GM19025 (cell line): Measurements from ENCODE around the gene SPG7.
A peak's percentile ranks its signal among the peaks of the same experiment; 100 is the strongest.
"Not testable (repeated sequence)": the region's sequence is repeated elsewhere in the genome, so short reads cannot be mapped to it uniquely, and the experiment has no call there.

Source experiments
- ATAC-seq: cut with Tn5 transposase; IDR thresholded peaks from one replicate; pipeline ENCODE4 v1.9.1; 2021; ENCODE audit warnings: mild to moderate bottlenecking, low read depth, moderate library complexity; ENCODE audit not compliant: unreplicated experiment

The SPG7 gene

DNA sequence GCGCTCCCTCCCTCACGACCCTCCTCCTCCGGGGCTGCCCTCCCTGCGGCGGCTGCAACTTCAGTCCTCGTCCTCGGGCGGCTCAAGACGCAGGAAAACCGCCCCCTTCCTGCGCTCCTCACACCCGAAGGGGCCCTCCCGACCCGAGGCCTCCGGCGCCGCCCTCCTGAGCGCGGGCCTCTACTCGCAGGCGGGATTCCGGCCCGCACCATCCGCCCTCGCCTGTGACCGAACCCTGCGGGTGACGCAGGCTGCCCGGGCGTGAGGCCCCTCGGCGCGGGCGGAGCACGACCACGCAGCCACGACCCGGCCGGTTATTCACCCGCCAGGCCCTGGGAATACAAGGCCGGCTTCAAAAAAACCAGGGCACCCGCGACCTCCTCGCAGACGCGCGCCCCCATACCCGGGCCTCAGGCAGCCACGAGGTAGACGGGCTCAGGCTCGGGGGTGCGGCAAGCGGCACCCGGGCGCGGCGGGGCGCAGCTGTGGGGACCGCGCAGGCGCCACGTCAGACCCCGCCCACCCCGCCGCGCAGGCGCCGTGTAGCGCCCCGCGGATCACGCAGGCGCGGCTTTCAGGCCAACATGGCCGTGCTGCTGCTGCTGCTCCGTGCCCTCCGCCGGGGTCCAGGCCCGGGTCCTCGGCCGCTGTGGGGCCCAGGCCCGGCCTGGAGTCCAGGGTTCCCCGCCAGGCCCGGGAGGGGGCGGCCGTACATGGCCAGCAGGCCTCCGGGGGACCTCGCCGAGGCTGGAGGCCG, at the start of gene SPG7:
Gene SPG7 (plus strand): TSS at position 570 of the 757 bp plus-strand sequence. CDS start 15 bp downstream, at position 585.
- peak; percentile 62 for ATAC-seq

DNA sequence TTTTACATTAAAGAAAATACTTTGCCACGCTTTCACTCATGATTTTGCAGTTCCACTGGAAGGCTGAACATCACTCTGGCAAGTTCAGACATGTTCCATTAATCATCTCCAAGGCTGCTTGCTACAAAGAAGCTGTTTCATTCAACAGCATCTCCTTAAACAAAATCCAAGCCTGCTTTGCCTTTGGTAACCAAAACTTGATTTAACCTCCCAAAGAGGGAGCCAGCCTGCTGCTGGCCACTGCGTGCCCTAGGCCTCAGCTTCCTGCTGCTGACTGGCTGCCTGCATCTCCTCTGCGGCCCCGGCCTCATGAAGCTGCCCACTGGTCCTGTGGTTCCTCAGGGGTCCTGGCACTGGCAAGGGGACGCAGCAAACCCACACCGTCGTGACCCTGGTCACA, 49.7 kb upstream of the SPG7 start:
- no peak for ATAC-seq

DNA sequence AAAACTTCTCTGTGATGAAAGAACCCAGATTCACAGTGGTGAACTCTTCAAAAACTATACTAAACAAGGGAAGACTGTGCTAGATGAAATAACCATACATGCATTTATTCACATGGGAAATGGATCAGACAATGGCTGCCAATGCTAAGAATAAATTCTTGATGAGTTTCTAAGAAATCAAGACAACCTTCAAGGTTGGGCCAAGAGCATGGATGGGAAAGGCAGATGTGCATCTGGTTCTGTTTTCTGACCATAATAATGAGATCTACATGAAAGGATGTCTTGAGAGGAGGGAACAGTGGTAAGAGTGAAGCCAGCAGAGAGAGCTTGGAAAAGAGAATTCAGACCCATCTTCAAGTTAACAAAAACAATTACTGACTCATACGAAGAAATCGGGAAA, 49.2 kb upstream of the SPG7 start:
- ATAC-seq = no peak

DNA sequence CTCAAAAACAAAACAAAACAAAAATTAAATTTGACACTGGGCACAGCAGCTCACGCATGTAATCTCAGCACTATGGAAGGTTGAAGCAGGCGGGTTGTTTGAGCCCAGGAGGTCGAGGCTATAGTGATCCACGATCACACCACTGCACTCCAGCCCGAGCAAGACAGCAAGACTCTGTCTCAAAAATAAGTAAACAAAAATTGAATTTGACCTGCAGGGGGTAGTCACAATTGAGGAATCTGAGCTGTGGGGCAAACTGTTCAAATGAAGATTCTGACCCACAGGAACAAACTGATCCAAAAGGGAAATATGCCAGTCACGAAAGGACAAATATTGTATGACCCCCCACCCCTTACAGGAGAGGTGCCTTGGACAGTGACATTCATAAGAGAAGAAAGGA, 47.6 kb upstream of the SPG7 start:
- no peak for ATAC-seq

DNA sequence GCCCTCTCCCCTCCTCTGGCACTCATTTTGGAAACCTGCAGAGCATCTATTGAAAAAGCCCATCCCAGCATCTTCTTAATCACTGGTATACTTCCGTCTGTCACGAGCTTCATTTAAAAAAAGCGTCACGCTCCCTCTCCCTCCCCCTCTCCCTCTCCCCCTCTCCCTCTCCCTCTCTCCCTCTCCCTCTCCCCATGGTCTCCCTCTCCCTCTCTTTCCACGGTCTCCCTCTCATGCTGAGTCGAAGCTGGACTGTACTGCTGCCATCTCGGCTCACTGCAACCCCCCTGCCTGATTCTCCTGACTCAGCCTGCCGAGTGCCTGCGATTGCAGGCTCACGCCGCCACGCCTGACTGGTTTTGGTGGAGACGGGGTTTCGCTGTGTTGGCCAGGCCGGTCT, 46.3 kb upstream of the SPG7 start:
- ATAC-seq = not testable (repeated sequence)

DNA sequence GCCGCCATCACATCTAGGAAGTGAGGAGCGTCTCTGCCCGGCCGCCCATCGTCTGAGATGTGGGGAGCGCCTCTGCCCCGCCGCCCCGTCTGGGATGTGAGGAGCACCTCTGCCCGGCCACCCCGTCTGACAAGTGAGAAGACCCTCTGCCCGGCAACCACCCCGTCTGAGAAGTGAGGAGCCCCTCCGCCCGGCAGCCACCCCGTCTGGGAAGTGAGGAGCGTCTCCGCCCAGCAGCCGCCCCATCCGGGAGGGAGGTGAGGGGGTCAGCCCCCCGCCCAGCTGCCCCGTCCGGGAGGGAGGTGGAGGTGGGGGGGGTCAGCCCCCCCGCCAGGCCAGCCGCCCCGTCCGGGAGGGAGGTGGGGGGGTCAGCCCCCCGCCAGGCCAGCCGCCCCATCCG, 45.6 kb upstream of the SPG7 start:
- not testable (repeated sequence) for ATAC-seq

DNA sequence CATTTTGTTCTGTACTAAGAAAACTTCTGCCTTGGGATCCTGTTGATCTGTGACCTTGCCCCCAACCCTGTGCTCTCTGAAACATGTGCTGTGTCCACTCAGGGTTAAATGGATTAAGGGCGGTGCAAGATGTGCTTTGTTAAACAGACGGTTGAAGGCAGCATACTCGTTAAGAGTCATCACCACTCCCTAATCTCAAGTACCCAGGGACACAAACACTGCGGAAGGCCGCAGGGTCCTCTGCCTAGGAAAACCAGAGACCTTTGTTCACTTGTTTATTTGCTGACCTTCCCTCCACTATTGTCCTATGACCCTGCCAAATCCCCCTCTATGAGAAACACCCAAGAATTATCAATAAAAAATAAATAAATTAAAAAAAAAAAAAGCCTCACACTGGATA, 44.9 kb upstream of the SPG7 start:
- ATAC-seq = not testable (repeated sequence)

DNA sequence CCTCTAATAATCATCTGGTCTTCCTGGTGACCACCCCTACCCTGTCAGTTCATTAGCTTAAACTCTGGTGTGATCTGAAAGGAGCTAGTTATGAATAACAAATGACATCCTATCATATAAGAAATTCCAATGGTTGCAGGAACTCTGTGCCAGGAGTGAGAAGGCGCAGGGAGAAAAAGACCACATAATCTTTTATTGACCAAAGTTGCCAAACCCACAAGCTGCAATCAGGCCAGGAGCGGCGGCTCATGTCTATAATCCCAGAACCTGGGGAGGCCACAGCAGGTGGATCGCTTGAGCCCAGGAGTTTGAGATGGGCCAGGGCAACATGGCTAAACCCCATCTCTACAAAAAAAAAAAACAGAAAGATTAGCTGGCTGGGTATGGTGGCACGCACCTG, 41.3 kb upstream of the SPG7 start:
- ATAC-seq = no peak

DNA sequence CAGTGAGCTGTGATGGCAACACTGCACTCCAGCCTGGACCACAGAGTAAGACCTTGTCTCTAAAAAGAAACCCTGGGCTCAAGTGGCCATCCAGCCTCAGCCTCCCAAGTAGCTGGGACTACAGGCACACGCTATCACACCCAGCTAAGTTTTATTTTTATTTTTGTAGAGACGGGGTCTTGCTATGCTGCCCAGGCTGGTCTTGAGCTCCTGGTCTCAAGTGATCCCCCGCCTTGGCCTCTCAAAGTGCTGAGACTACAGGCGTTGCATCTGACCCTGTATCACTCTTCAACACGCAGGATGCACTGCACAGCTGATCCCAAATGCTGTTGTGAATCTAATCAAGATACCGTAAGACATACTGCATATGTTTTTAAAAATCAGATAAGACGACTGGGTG, 40.8 kb upstream of the SPG7 start:
- no peak for ATAC-seq

DNA sequence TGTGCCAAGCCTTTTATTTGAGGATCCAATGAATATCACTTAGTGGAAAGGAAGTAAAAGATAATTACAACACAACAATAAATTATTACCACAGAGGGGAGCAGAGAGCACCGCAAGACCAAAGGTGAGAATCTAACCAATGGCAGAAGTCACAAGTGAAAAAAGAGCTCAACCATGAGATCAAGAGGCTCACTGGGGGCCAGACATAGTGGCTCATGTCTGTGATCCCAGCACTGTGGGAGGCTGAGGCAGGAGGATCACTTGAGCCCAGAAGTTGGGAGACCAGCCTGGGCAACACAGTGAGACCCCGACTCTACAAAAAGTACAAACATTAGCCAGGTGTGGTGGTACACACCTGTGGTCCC, 35.5 kb upstream of the SPG7 start:
- no peak for ATAC-seq

DNA sequence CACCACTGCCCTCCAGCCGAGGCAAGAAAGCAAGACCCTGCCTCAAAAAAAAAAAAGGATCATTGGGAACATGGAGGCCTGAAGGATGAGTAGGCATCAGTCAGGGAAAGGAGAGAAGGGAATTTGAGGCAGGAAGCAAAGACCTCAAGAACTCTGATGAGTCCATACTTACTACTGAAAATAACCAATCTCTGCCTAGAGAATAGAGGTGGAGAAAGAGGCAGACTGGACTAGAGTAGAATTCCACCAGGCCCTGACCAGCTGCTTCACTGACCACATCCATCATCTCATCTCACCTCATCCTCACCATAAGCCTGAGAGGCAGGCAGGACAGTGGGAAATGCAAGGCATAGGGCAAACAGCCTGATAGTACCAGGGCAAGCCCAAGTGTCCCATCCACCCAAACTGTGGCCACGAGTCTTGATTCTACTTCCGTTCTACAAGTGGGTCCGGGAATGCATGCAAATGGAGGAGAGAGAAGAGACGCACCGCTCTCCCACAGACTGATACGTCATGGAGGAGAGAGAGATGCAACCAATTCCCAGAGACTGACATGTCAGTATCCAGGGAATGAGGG, 35.0 kb upstream of the SPG7 start:
- ATAC-seq = no peak

DNA sequence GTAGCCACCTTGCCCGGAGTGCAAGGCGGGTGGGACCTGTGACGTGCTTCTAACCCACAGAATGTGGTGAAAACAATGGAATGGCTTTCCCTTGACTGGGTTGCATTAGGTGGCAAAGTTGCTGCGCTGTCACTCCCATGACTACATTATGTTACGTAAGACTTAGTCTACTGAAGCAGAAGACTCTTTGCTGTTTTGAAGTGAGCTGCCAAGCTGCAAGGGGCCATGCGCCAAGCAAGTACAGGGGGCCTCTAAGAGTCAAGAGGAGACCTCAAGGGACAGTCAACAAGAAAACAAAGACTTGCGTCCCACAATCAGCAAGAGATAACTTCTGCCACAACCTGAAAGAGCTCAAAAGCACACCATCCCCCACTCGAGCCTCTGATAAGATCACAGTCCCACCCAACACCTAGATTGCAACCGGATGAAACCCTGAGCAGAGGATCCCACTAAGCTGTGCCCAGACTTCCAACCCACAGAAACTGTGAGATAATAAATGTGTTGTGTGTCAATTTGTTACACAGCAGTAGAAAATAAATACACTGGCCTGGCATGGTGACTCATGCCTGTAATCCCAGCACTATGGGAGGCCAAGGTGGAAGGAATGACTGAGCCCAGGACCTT, 34.3 kb upstream of the SPG7 start:
- no peak for ATAC-seq

DNA sequence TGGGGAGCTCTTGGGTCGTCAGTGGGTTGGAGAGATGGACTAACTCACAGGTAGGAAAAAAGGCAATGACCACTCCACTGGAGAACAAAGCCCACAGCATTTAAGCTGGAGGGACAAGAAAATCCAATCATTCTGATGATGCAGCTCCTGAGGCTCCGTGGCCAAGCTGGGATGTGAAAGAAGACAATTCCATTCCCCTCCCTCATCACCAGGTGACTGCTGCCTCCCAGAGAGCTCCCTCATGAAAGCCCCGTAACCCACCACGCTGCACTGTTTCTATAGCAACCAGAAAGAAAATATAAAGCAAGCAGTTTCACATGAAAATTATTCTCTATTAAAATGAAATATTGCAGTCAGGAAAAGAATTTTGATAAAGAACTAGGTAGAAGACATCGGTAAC, 33.1 kb upstream of the SPG7 start:
- no peak for ATAC-seq

DNA sequence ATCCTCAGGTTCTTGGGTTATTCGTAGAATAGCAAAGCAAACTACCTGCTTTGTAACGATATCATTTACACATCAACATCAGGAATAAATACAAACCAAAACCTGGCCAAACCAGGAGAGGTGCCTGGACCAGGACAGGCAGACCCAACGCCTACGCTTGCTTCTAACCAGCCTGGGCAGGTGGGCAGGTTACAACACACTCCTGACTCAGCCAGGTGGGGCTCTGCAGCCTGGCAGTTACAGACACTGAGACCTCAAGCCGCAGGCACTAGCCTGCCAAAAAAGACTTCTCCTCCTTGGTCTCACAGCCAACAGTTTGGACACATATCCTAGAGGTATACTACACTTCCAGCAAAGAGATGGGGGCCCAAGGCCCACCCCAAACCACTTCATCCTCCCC, 31.8 kb upstream of the SPG7 start:
- no peak for ATAC-seq

DNA sequence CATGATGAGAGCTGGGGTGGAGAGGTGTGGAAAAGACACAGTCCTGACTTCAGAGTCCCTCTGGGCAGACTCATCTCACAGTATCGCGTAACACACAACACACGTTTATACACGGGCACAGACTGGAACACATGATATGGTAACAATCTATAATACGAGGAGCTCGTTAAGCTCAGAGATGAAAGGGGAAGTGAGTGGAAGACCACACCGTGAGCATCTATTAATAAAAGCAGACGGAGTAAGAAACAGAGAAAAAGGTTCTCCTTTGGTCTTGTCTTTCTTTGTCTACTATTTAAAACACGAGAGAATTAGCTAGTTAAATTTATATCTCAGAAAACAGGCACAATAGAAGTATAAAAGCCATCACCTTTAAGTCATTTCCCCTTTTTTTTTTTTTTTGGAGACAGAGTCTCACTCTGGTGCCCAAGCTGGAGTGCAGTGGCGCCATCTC, 31.4 kb upstream of the SPG7 start:
- peak; percentile 49 for ATAC-seq

DNA sequence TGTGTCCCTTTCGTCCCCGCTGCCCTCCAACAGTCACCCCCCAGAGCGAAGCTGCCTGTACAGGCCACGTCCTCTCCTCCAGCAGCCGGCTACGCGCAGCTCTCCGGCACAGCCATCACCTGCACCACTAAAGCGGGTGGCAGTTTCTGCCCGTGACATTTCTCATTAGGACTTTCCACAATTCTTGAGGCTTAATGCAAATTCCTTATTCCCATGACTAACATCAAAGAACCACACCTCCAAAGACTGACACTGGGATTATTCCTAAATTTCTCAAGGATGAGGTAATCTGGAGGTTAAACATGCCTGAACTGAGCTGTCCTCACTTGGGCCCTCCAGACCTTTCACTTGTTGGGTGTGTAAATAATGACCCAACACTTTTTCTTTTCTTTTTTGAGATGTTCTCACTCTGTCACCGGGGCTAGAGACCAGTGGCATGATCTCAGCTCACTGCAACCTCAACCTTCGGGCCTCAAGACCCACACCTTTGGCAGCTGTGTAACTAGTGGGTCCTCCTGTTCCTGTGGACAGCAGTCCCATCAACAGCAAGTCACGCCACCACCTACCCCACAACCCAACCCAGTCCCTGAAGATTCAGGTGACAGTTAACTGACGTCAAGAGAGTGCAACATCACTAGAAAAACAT, 29.5 kb upstream of the SPG7 start:
- no peak for ATAC-seq

DNA sequence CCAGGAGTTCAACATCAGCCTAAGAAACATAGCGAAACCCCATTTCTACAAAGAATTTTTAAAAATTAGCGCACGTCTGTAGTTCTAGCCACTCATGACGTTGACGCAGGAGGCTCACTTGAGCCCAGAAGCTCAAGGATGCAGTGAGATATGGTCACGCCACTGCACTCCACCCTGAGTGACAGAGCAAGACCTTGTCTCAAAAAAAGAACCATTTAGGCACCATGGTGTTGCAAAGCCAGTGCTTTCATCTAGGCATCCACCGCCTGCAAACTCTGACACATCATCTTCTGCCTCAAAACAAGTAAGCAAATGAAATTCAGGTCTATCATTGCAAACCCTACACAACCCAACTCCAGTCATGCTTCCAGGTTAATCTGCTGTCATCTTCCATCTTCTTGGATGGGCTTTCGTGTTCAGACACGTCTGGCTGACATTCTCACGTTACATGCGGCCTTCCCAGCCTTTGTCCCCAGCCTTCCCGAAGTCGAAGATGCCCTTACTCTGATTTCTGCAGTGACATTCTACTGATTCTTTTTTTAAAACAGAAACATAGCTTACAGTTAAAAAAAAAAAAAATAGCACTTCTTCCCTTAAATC, 26.7 kb upstream of the SPG7 start:
- ATAC-seq = no peak

DNA sequence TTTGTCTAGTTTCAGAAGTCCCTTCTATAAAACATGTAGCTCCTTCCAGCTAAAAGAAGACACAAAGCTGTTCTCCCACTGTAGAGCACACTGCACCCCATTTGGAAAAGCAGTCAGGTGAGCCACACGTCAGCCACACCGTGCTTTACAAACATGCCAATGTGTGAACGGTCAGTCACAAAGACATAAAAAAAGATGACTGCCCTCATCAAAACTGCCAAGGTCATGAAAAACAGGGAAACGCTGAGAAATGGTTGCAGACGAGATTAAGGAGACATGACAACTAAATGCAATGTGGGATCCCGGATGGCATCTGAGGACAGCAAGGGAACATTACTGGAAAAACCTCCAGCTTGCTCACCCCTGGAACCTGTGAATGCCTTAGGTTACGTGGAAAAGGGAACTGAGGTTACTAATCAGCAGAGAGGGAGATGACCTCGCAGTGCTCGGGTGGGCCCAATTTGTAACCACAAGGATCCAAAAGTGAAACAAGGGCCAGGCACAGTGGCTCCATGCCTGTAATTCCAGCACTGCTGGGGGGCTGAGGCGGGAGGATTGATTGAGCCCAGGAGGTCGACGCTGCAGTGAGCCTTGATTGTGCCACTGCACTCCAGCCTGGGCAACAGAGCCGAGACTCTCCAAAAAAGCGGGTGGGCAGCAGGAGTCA, 25.9 kb upstream of the SPG7 start:
- ATAC-seq = no peak

DNA sequence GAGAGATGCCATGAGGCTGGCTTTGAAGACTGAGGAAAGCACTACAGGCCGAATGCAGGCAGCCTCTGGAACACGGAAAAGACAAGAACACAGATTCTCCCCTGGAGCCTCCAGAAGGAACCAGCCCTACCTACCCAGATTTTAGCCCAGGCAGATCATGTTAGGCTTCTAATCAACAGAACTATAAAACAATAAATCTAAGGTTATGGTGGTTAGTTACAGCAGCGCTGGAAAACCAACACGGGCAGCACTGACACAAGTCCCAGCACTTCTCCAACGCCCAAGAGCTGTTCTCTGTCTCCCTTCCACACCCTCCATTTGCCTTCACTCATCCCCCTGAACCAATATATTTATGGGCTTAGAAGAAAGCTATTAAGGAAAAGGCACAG, 25.4 kb upstream of the SPG7 start:
- no peak for ATAC-seq

DNA sequence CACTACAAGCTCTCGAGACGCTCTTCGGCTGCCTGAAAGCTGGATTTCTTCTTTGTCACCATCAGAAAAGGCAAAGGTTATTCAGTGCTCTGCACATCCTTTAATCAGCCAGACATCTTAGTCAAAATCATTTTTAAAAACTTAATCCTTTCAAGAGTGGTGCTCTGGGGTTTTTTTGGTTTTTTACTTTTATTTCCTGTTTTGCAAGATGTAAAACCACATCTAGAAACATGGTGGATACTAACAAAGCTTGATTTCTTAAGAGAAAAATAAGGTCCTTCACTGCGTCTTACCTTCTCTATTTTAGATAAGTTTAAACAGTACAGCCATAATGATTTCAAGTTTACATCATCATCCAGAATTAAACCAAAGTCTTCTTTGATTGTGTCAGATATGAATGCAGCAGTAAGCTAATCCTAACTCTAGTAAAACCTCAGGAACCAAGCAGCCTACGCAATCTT, 24.1 kb upstream of the SPG7 start:
- no peak for ATAC-seq
